SK-N-SH (cell line): ENCODE results near the gene NAALADL1. TPM values are rescaled to one million over a fixed set of nuclear protein-coding genes. Genes with fewer than 3 reads are reported as not detected.

ENCODE experiments used
- CTCF ChIA-PET: fragments of 300-600, 350-600 bp; formaldehyde crosslinking; extraction: SDS; loops from one replicate; lab custom pipeline; 2021; lab: Yijun Ruan, JAX
- POLR2A ChIA-PET: fragments of 350-600 bp; sonication (Branson Sonifier 250); formaldehyde crosslinking; extraction: SDS; loops from one replicate; lab custom pipeline; 2020; ENCODE audit warnings: antibody characterized with exemption, inconsistent platforms; lab: Yijun Ruan, JAX
- DNase-seq: peaks from one replicate; pipeline ENCODE4 v3.0.0; 2012
- H2AFZ ChIP-seq: fragments of 200-600 bp; sonication (generic); 2 replicates; pipeline ENCODE4 v1.8.1; 2016; ENCODE audit warnings: antibody characterized with exemption, mild to moderate bottlenecking, low read depth
- H3F3A ChIP-seq: fragments of 200-600 bp; sonication (generic); replicated peaks from 2 replicates; pipeline ENCODE3; 2016; ENCODE audit warnings: antibody characterized with exemption, mild to moderate bottlenecking; ENCODE audit not compliant: insufficient read depth
- H3K27ac ChIP-seq, 2 experiments: fragments of 200-500 bp in 1 of 2; fragments of 200-600 bp in 1 of 2; sonication (Bioruptor generic) in 1 of 2; sonication (generic), shearing (Covaris generic) in 1 of 2; 2 replicates each; pipeline versions ENCODE4 v1.5.1 to v1.6.1; 2014 to 2016; ENCODE audit warnings: low read depth in 2 of 2, inconsistent platforms in 1 of 2, low read length in 1 of 2, mild to moderate bottlenecking in 1 of 2, mixed read lengths in 1 of 2
- H3K27me3 ChIP-seq: fragments of 200-600 bp; sonication (generic), shearing (Covaris generic); 2 replicates; pipeline ENCODE4 v1.6.1; 2016; ENCODE audit warnings: mixed run types; ENCODE audit not compliant: insufficient read depth
- H3K36me3 ChIP-seq, 2 experiments: fragments of 200-500 bp in 1 of 2; fragments of 200-600 bp in 1 of 2; sonication (Bioruptor generic) in 1 of 2; sonication (generic) in 1 of 2; replicated peaks in 1 of 2; 2 replicates each; pipeline versions ENCODE3 to v1.5.1; 2014 to 2016; ENCODE audit warnings: low read length in 1 of 2, mild to moderate bottlenecking in 1 of 2; ENCODE audit not compliant: insufficient read depth in 2 of 2, control insufficient read depth in 1 of 2
- H3K4me1 ChIP-seq, 2 experiments: fragments of 200-500 bp in 1 of 2; fragments of 200-600 bp in 1 of 2; sonication (Bioruptor generic) in 1 of 2; sonication (generic), shearing (Covaris generic) in 1 of 2; 2 replicates each; pipeline versions ENCODE4 v1.5.1 to v1.6.1; 2014 to 2016; ENCODE audit warnings: low read depth in 1 of 2, low read length in 1 of 2, mixed run types in 1 of 2; ENCODE audit not compliant: insufficient read depth in 2 of 2, control insufficient read depth in 1 of 2
- H3K4me2 ChIP-seq: fragments of 200-600 bp; sonication (generic), shearing (Covaris generic); 2 replicates; pipeline ENCODE4 v1.6.1; 2017; ENCODE audit warnings: mixed run types
- H3K4me3 ChIP-seq, 2 experiments: fragments of 200-500 bp in 1 of 2; fragments of 200-600 bp in 1 of 2; sonication (Bioruptor generic) in 1 of 2; sonication (generic), shearing (Covaris generic) in 1 of 2; 2 replicates each; pipeline versions ENCODE4 v1.5.1 to v1.8.1; 2014 to 2016; ENCODE audit warnings: low read depth in 2 of 2, inconsistent platforms in 1 of 2, low read length in 1 of 2, mild to moderate bottlenecking in 1 of 2, mixed read lengths in 1 of 2, moderate library complexity in 1 of 2
- H3K79me2 ChIP-seq: fragments of 200-600 bp; sonication (generic); 2 replicates; pipeline ENCODE4 v1.8.1; 2017; ENCODE audit warnings: mild to moderate bottlenecking; ENCODE audit not compliant: insufficient read depth
- H3K9ac ChIP-seq: fragments of 200-600 bp; sonication (generic); 2 replicates; pipeline ENCODE4 v1.6.1; 2017; ENCODE audit warnings: mixed run types
- H3K9me2 ChIP-seq: fragments of 200-600 bp; sonication (generic); 2 replicates; pipeline ENCODE4 v1.6.1; 2017; ENCODE audit warnings: mixed run types
- H3K9me3 ChIP-seq: fragments of 200-600 bp; sonication (generic); 2 replicates; pipeline ENCODE4 v1.6.1; 2017; ENCODE audit warnings: mixed run types, mild to moderate bottlenecking, moderate library complexity
- H4K20me1 ChIP-seq: fragments of 200-600 bp; sonication (generic); 2 replicates; pipeline ENCODE4 v1.6.1; 2017; ENCODE audit warnings: mild to moderate bottlenecking, mixed run types; ENCODE audit not compliant: insufficient read depth
- CHD2 ChIP-seq: fragments of 150-350 bp; IDR thresholded peaks from 2 replicates; pipeline ENCODE4 v1.6.1; 2018; ENCODE audit warnings: low read length; ENCODE audit not compliant: partially characterized antibody
- ELF1 ChIP-seq: IDR thresholded peaks from 2 replicates; pipeline ENCODE4 v1.4.0; 2012
- FOXJ3 ChIP-seq: sonication (generic); formaldehyde crosslinking; IDR thresholded peaks from 2 replicates; pipeline ENCODE4 v1.5.1; 2020; ENCODE audit warnings: mild to moderate bottlenecking, missing genetic modification reagents
- FOXM1 ChIP-seq: IDR thresholded peaks from 2 replicates; pipeline ENCODE4 v1.4.0; 2012; ENCODE audit warnings: low read depth, mild to moderate bottlenecking
- GATA2 ChIP-seq: sonication (generic); formaldehyde crosslinking; IDR thresholded peaks from 2 replicates; pipeline ENCODE4 v1.5.0; 2020; ENCODE audit warnings: mild to moderate bottlenecking, missing genetic modification reagents
- JUND ChIP-seq: IDR thresholded peaks from 2 replicates; pipeline ENCODE4 v1.4.0; 2012
- MEF2A ChIP-seq: IDR thresholded peaks from 2 replicates; pipeline ENCODE4 v1.4.0; 2012; ENCODE audit warnings: low read depth, borderline replicate concordance
- MXI1 ChIP-seq: IDR thresholded peaks from 2 replicates; pipeline ENCODE4 v1.6.1; 2012; ENCODE audit warnings: mild to moderate bottlenecking, low read depth, low read length, improper control_type of control experiment
- NFIC ChIP-seq: IDR thresholded peaks from 2 replicates; pipeline ENCODE4 v1.4.0; 2012; ENCODE audit warnings: borderline replicate concordance
- NRF1 ChIP-seq: IDR thresholded peaks from 2 replicates; pipeline ENCODE4 v1.6.1; 2012; ENCODE audit warnings: low read depth, mild to moderate bottlenecking, low read length
- POLR2AphosphoS5 ChIP-seq: IDR thresholded peaks from 2 replicates; pipeline ENCODE4 v1.6.1; 2012; ENCODE audit warnings: low read depth, low read length
- RAD21 ChIP-seq: IDR thresholded peaks from 2 replicates; pipeline ENCODE4 v1.6.1; 2012; ENCODE audit warnings: mild to moderate bottlenecking, low read length
- SIN3A ChIP-seq: IDR thresholded peaks from 2 replicates; pipeline ENCODE4 v1.6.1; 2012; ENCODE audit warnings: low read depth, mild to moderate bottlenecking, low read length, moderate library complexity, borderline replicate concordance
- SMC3 ChIP-seq: IDR thresholded peaks from 2 replicates; pipeline ENCODE4 v1.6.1; 2012; ENCODE audit warnings: low read depth, low read length, improper control_type of control experiment
- TCF12 ChIP-seq: IDR thresholded peaks from 2 replicates; pipeline ENCODE4 v1.4.0; 2012
- USF2 ChIP-seq: fragments of 150-350 bp; IDR thresholded peaks from 2 replicates; pipeline ENCODE4 v1.6.1; 2017; ENCODE audit warnings: antibody characterized with exemption, low read length, low read depth, borderline replicate concordance
- ZBTB33 ChIP-seq: IDR thresholded peaks from 2 replicates; pipeline ENCODE4 v1.4.0; 2012; ENCODE audit warnings: low read depth, borderline replicate concordance
- WGBS: methylation state at CpG from one replicate; pipeline ENCODE4 v1.1.6; 2017; ENCODE audit warnings: low lambda C conversion rate; 5-methylcytosine and 5-hydroxymethylcytosine counted together
- polyA plus RNA-seq, 3 experiments: library from polyadenylated mRNA; depleted of rRNA; stranded (reverse); fragments of >200 nt; gene quantifications; 2 replicates each; pipeline ENCODE4 v1.2.3, GENCODE V29; 2012
- TF ChIP-seq, protein P1 (sequence below): IDR thresholded peaks from 2 replicates; pipeline ENCODE4 v1.6.1; 2012; ENCODE audit warnings: mild to moderate bottlenecking, low read depth, low read length, moderate library complexity
- TF ChIP-seq, protein P2 (sequence below): IDR thresholded peaks from 2 replicates; pipeline ENCODE4; 2012
- TF ChIP-seq, protein P3 (sequence below): fragments of 150-350 bp; IDR thresholded peaks from 2 replicates; pipeline ENCODE4 v1.6.1; 2016; ENCODE audit warnings: mild to moderate bottlenecking, low read depth, low read length

Gene NAALADL1
- polyA plus RNA-seq, 1 of the 3 experiments (the other 2 are of a cell fraction): not detected

DNA sequence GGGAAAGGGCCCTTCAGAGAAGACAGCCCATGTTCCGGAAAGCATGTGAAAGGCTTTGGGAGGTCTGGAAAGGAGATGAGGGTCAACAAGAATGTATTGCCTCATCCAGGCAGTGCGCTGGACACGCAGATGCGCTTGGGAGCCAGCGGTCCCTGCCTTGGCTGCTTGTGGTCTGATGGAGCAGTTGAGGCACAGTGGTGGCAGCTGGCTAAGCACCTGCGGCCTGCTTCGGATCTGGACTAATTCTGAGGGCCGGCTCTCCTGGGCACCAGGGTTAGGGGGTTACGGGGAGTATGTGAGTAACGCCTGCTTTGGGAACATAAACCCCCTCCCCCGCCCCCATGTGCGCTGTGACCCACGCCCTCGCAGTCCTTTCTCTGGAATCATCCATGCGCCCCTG is 48.7 kb upstream of the NAALADL1 start (continued):
- TF ChIP-seq ZBTB33 (no peak), ELF1 (no peak), TCF12 (no peak), JUND (no peak), POLR2AphosphoS5 (no peak), MEF2A (no peak), RAD21 (no peak), FOXJ3 (CRISPR knock-in tag) (no peak), FOXM1 (no peak), CHD2 (no peak), MXI1 (no peak)
- TF ChIP-seq, protein P1, sequence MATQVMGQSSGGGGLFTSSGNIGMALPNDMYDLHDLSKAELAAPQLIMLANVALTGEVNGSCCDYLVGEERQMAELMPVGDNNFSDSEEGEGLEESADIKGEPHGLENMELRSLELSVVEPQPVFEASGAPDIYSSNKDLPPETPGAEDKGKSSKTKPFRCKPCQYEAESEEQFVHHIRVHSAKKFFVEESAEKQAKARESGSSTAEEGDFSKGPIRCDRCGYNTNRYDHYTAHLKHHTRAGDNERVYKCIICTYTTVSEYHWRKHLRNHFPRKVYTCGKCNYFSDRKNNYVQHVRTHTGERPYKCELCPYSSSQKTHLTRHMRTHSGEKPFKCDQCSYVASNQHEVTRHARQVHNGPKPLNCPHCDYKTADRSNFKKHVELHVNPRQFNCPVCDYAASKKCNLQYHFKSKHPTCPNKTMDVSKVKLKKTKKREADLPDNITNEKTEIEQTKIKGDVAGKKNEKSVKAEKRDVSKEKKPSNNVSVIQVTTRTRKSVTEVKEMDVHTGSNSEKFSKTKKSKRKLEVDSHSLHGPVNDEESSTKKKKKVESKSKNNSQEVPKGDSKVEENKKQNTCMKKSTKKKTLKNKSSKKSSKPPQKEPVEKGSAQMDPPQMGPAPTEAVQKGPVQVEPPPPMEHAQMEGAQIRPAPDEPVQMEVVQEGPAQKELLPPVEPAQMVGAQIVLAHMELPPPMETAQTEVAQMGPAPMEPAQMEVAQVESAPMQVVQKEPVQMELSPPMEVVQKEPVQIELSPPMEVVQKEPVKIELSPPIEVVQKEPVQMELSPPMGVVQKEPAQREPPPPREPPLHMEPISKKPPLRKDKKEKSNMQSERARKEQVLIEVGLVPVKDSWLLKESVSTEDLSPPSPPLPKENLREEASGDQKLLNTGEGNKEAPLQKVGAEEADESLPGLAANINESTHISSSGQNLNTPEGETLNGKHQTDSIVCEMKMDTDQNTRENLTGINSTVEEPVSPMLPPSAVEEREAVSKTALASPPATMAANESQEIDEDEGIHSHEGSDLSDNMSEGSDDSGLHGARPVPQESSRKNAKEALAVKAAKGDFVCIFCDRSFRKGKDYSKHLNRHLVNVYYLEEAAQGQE: no peak

GRCh38 chr11:65104628-65105027 is 46.3 kb upstream of the NAALADL1 start:
- no peaks in the 10 kb centered on the region for H3K9me3 ChIP-seq
- H3K4me1 ChIP-seq: no peaks in the 10 kb centered on the region; a peak in 1 of 4 replicates
- H2AFZ ChIP-seq: no peak overlapping the region
- no peak overlapping the region for H3K4me2 ChIP-seq
- no peaks in the 10 kb centered on the region for H3F3A ChIP-seq
- peaks cover 8 to 16% of the 10 kb centered on the region in 2 experiments for H3K36me3 ChIP-seq
- ChIA-PET POLR2A (no interaction called here), CTCF (interaction anchor here (12.6 kb wide), 1 partner anchor 8 kb away, joined by 150 read pairs; the partner anchor contains the start of gene TM7SF2)
- 90% methylated on average over 4 of the region's 4 CpGs for WGBS
- DNase-seq: no peak
- no peak overlapping the region for H3K9ac ChIP-seq
- H3K27ac ChIP-seq: no peak overlapping the region
- H3K79me2 ChIP-seq: peaks cover 47% of the 10 kb centered on the region; the same call in 1 of the 2 replicates
- H4K20me1 ChIP-seq: peaks cover 9% of the 10 kb centered on the region
- H3K4me3 ChIP-seq: no peak overlapping the region
- no peaks in the 10 kb centered on the region for H3K27me3 ChIP-seq
- H3K9me2 ChIP-seq: no peaks in the 10 kb centered on the region
- TF ChIP-seq NFIC (no peak), NRF1 (no peak), GATA2 (CRISPR knock-in tag) (no peak), USF2 (no peak), SIN3A (no peak), JUND (no peak), CHD2 (no peak), FOXM1 (no peak), SMC3 (no peak), RAD21 (no peak)
- TF ChIP-seq, protein P2, sequence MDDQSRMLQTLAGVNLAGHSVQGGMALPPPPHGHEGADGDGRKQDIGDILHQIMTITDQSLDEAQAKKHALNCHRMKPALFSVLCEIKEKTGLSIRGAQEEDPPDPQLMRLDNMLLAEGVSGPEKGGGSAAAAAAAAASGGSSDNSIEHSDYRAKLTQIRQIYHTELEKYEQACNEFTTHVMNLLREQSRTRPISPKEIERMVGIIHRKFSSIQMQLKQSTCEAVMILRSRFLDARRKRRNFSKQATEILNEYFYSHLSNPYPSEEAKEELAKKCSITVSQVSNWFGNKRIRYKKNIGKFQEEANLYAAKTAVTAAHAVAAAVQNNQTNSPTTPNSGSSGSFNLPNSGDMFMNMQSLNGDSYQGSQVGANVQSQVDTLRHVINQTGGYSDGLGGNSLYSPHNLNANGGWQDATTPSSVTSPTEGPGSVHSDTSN: no peak
- TF ChIP-seq, protein P3, sequence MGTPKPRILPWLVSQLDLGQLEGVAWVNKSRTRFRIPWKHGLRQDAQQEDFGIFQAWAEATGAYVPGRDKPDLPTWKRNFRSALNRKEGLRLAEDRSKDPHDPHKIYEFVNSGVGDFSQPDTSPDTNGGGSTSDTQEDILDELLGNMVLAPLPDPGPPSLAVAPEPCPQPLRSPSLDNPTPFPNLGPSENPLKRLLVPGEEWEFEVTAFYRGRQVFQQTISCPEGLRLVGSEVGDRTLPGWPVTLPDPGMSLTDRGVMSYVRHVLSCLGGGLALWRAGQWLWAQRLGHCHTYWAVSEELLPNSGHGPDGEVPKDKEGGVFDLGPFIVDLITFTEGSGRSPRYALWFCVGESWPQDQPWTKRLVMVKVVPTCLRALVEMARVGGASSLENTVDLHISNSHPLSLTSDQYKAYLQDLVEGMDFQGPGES: no peak
- TF ChIP-seq, protein P1: no peak
